Ecto neural progenitor cell (in vitro differentiated cells): ENCODE measurements around the gene YPEL2.
"Not testable (repeated sequence)": the region's sequence is repeated elsewhere in the genome, so short reads cannot be mapped to it uniquely, and the experiment has no call there.

Experiments used
- DNase-seq: peaks from one replicate; pipeline ENCODE4 v3.0.0-alpha.2; 2018; ENCODE audit warnings: low spot score

Gene YPEL2

DNA sequence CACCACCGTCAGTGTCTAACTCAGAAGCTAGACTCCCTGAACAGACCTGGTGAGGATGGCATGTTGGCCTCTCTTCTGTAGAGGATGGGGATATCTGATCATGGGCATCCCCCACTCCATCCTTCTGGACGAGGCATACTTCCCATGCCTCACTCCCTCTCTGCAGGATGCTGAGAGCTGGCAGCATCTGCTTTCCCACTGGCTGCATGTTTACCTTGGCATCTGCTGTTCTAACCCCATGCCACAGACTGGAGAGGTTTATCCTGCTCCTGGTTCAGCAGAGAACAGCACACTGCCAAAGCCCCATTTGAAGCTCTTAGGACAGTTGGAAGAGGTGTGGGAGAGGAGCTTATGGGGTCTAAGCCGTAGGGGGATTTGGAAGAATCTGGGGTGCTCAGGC lies 46.0 kb downstream of the YPEL2 start:
- no peak for DNase-seq

DNA sequence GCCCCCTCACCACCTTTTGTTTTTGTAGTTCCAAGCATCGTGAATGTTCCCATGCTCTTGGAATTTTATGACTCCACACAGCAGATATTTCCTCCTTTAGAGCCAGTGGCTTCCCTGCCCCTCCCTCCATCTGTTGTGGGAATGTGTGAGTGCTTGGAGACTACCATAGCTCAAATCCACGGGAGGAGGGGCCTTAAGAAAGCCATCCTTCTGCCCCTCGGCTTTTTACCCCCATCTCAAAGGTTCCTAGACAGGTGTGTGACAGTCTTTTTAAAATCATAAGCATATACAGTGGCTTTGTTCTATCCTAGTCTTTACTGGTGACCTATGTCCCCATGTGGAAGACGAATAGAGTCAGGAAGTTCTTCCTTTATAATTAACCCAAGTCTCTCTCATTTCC lies 47.2 kb downstream of the YPEL2 start:
- no peak for DNase-seq

DNA sequence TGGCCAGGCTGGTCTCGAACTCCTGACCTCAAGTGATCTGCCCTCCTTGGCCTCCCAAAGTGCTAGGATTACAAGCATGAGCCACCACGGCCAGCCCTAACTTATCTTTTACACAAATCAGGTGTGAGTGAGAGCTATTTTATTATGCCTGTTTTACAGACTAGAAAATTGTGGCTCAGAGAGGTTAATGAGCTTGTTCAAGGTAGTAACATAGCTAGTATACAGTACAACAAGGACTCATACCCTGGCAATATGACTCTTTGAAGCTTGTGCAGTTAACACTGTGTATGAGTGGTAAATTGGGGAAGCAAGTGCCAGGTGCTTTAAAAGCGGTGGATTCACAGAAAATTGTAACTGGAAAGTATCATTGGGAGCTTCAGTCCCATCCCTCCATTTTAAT lies 49.0 kb downstream of the YPEL2 start:
- DNase-seq, result no peak

DNA sequence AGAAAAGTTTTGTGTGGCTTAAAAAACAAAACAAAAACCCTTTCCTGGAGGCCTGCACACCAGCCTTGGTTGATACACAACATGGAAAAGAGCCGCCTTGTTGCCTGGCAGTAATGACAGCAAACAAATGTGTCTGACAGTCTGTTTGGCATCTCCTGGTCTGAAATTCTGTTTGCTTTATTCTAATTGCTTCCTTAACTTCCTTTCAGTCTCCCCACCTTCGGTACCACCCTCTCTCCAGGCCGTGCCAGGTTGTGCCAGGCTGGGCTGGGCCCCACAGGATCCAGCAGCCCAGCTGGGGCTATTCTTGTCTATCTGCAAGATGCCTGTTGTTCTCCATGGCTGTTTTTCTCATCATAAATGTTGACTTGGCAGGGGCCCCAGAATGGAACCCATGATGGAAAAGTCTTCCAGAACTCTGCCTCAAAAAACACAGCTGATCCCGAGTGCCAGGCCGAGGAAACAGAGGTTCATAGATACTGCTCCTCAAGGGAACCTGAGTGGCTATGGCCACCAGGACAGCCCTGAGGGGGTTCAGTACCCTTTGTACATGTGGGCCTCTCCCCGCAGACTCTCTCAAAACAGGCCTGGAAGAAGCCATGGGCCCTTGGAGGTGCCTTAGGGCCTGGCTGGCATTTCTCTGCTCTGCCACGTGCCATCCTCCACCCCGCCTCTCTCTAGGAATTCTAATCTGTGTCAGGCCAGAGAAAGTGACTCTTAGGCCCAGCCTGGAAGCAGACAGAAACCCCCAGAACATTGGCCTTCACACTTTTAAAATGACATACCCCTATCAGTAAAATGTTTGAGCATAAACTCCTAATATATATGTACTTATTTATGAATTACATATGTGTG lies 50.5 kb downstream of the YPEL2 start:
- no peak for DNase-seq

DNA sequence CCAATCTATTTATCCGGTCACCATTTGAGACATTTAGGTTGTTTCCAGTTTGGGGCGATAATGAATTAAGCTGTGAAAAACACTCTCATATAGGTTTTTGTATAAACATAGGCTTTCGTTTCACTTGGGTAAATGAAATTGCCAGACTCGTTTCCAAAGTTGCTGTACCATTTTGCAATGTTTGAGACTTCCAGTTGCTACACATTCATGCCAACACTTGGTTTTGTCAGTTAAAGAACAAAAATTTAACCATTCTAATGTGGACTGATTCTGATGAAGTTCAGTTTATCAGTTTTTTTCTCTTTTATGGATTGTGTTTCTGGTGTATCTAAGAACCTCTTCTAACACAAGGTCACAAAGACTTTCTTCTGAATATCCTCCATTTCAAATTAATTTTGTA lies 52.4 kb downstream of the YPEL2 start:
- DNase-seq, result no peak

DNA sequence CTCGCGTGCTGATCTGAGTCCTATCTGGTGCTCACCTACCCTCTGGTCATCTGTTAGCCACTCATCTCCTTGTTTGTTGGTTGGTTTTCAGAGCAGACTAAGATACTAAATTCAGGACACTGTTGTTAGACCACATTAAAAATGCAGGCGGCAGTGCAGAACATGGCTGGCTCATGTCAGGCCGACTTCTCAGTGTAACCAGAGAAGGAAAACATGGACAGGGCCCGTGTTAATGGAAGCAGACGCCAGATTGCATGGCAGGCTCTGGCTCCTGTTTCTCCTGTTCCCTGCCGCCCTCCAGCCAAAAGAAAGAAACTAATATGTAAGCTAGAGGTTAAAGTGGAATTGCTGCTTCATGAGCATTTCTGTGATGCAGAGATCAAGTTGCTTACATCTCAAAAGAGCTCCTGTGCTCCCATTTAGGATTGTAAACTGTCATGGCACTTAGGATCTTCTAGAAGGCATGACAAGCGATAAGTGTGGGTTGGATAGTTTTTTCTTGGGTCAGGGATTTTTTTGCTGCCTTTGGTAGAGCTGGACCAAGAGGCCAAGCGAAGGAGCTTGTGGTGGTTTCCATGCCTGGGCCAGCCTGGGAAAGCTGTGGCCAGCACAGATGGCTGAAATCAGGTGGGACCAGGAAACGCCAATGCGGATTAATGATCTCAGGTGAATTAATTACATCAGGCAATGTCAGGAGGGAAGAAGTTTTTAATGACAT lies 56.1 kb downstream of the YPEL2 start:
- DNase-seq, result no peak

DNA sequence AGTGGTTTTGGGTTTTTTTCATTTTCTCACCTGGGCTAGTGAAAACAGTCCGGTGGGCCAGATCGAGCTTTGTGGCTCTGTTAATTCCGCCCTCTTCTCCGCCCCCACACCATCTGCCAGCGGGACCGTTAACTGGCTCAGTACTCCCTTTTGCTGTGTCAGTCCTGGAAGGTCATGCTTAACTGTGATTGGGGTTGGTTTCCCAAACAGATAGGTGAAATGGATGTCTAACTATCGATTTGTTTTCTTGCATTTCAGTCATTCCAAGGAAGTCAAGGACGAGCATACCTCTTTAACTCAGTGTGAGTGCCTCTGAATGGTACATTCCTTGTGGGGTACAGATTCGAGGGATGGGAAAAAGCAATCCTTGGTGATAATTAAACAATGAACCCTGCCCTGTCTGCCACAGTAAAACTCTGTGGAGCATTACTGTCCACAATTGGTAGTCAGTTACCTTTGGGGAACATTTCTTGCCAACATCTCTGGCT lies 56.7 kb downstream of the YPEL2 start:
- DNase-seq, result no peak

DNA sequence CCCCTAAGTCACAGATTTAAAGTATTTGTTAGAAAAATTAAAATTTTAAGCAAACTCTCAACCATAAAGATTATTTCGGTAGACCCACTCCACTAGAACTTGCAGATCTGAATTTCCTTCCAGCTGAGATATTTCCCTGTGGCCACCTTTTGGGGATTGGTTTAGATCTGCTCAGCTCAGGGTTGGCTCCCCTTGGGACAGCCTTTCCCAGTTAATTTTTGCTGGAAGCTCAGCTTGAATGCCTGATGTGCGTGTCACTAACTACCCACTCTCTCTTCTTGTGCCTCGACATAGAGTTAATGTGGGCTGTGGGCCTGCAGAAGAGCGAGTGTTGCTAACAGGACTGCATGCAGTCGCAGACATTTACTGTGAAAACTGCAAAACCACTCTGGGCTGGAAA lies 57.6 kb downstream of the YPEL2 start:
- DNase-seq, result no peak

DNA sequence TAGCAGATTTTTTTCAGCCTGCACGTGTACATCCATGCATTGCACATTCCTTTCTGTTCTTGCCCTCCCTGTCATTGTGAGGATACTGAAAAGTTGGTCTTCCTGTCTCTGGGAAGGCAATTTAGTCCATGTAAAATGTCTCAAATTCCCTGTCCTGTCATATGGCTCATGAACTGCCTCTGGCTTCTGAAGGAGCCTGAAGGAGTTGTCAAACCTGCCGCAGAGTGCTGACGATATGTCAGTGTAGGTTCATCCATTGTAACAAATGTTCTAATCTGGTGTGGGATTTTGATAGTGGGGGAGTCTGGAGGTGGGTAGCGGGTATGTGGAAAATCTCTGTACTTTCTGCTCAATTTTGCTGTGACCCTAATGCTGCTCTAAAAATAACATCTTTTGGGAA lies 59.6 kb downstream of the YPEL2 start:
- DNase-seq, result no peak

DNA sequence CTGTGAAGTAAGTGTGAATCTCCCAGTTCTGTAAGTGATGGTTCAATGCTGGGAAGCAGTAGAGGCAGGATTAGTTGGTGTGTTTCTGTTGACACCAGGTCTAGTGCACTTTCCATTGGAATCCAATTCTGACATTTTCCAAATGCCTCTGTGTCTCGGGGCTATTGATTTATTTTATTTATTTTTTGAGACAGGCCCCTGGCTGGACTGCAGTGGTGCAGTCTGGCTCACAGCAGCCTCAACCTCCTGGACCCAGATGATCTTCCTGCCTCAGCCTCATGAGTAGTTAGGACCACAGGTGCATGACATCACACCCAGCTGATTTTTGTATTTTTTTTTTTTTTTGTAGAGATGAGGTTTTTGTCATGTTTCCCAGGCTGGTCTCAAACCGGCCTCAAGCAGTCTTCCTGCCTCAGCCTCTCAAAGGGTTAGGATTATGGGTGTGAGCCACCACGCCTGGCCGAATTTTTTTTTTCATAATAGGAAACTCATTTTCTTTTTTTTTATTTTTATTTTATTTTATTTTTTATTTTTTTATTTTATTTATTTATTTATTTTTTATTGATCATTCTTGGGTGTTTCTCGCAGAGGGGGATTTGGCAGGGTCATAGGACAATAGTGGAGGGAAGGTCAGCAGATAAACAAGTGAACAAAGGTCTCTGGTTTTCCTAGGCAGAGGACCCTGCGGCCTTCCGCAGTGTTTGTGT lies 61.7 kb downstream of the YPEL2 start:
- no peak for DNase-seq

DNA sequence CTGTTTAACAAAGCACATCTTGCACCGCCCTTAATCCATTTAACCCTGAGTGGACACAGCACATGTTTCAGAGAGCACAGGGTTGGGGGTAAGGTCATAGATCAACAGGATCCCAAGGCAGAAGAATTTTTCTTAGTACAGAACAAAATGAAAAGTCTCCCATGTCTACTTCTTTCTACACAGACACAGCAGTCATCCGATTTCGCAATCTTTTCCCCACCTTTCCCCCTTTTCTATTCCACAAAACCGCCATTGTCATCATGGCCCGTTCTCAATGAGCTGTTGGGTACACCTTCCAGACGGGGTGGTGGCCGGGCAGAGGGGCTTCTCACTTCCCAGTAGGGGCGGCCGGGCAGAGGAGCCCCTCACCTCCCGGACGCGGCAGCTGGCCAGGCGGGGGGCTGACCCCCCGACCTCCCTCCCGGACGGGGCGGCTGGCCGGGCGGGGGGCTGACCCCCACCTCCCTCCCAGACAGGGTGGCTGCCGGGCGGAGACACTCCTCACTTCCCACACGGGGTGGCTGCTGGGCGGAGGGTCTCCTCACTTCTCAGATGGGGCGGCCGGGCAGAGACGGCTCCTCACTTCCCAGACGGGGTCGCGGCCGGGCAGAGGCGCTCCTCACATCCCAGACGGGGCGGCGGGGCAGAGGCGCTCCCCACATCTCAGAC lies 62.4 kb downstream of the YPEL2 start:
- not testable (repeated sequence) for DNase-seq

DNA sequence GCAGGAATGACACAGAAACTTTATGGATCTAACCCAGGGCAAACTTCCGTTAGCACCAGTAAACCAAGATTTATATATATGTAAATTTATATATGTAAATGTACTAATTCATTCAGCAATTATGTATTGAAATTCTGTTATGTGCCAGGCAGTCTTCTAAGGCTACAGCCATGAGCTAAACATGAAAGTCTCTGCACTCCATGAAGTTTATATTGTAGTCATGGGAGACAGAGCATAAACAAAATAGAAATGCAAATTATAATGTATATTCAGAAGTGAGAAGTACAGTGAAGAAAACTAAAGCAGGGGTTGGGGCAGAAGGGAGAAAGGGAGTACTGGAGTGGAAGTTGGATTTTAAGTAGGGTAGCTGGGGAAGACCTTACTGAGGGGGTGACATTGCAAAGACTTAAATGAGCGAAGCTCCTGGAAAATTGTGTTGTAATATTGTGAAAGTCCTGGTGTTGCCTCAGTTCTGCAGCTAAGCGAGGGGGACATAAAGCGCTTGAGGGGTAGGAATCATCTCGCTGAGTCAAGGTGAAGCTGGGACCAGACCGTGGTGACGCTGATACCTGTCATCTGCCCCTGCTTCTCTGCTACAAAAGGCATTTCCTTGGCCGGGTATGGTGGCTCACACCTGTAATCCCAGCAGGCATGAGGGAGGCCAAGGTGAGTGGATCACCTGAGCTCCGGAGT lies 64.8 kb downstream of the YPEL2 start:
- no peak for DNase-seq

DNA sequence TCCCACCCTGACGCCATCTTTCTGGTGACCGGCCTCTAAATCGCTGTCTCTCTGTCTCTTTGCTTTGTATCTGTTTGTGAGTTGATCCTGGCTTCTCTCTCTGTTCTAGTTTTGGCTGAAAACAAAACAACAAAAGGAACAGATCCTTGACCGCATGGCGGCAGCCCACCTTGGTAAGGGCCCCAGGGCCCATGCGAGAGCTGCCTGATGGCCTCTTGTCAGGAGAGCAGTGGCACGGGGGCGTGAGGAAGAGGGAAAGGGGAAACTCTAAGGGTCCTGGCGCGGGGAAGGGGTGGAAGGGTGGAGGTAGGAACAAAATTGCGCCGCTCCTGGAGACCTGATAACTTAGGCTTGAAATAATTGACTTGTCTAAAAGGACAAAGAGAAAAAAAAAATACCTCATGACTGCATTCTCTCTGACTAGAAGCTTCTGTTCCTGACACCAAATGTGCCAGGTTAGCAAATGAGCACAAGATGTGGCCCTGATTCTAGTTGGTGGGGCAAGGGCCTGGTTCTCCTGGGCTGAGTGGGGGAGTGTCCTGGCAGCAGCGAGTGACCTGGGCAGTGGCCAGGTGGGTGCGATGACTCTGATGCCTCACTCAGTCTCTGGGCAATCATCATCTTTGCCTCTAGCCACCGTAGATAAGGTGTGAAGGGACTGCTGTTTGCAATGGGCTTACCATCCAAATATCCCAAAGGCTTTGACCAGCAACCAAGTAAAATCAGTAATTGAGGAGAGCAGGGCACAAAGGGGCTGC lies 66.0 kb downstream of the YPEL2 start:
- DNase-seq, result no peak

DNA sequence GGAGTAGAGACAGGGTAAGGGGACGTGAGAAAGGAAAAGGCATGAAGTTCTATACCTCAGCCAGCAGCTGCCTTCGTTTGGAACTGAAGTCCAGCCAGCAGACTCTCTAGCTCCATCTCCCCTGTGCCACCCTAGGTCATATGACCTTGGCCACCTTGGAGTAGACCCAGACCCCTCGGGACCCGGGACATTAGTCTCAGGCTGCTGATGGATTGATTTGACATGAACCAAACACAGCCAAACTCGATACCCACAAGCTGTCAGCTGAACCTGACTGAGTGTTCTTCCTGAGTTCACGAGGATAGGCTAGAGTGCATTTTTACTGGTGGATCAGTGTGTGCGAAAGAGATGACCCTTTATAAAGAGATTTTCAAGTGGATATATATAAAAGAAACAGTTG lies 68.5 kb downstream of the YPEL2 start:
- DNase-seq, result no peak

DNA sequence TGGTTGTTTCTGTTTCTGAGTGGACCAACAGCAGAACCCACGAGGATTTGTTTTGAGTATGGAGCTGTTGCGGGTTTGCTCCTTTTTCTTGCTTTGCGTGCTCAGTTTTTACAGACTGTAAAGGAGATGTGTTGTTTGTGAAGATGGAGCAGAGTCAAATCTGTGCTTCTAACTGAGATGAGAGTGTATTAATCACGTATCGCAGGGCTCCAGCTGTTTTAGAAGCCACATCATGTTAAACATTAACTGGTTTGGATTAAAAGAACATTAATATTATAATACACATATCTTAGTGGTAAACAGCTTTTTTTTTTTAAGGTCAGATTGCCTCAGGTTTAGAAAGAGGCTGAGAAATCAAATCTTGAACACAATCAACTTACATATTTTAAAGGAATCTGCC lies 69.4 kb downstream of the YPEL2 start:
- no peak for DNase-seq

DNA sequence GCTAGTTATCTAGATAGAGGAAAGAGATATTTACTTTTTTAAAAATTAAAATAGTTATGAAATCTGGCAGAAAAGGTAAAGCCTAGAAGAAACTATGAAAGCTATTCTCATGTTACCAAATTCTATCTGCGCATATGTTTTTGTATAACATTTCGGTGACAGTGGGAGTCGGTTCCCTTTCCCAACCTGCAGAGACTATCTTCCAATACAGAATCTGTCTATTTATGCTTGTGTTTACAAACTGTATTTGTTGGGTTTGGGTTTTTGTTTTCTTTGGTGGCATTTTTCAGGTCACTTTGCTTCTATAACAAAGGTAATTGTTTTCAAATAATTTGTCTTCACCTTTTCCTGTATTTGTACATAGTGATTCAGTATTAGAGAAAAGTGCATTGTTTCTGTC lies 69.8 kb downstream of the YPEL2 start:
- DNase-seq, result no peak

DNA sequence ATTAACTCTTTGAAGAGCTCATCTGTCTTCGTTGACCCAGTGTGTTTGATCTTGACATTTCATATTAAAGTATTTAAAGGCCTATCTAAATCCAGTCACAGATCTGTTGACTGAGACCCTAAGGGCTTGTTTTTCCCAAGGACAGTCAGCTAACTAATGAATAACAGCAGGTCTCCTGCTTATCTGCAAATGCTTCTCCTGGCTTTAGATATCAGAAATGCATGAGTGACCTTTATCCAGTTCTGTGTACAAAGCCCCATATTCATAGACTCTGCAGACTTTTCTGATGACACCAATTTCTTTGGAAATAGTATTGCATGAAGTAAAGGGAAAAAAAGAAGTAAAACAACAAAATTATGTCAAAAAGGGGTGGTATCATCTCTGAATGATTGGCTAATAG lies 70.3 kb downstream of the YPEL2 start:
- no peak for DNase-seq

DNA sequence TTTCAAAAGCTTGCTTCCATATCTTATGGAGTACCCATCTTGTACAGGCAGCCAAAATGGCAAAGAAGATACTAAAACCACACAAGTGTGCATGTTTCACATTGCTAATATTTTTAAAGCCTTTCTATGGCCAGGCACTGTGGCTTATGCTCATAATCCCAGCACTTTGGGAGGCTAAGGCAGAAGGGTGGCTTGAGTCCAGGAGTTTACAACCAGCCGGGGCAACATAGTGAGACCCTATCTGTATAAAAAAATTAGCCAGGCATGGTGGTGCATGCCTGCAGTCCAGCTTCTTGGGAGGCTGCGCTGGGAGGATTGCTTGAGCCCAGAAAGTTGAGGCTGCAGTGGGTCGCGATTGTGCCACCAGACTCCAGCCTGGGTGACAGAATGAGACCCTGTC lies 71.3 kb downstream of the YPEL2 start:
- no peak for DNase-seq

DNA sequence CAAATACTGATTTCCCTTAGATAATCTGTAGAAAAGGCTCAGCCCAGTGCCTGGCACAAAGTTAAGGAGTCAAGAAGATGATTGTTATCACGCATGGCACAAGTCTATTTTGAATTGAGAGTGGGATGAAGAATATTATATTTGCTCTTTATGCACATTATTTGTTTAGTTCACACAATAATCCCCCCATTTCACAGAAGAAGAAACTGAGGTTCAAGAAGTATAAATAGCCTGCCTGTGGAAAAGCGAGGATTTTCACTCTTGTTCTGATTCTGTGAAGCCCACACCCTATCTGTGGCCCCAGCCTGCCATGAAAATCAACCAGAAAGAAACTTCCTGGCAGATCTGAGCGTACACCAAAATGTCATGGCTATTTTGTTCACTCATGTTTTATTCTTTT lies 73.0 kb downstream of the YPEL2 start:
- DNase-seq, result no peak

DNA sequence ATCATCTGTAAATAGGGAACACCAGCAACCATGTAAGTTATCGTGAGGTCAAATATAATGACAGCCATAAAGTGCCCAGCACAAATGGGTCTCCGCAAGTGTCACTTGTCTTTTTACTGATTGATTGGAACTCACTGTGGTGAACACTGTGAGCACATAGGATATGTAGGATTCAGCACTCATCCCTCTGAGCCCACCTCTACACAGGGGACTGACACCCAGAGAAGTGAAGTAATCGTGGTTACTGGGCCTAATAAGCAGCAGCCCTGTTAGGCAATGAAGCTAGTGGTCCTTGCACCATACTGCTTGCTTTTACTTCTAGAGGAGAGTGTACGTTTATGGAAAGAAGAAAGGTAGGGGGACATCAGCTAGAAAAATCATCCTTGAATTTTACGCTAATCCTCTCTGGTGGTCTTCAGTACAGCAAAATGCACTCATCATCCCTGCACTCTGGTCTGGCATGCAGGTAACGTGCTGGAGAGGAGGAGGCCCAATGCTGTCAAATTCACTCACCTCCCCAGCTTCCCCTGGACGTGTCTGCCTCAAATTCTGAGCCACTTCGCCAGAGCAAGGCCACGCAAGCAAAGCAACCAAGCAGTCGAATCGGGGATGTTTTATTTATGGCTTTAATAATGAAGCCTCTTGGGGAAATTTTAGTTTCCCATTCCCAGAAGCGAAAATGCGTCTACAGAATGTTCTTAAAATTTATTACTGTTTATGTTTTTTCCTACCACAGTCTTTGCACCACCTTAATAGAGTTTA lies 74.7 kb downstream of the YPEL2 start:
- DNase-seq, result no peak
